ENCODE measurements around the gene IQGAP2. TPM values are rescaled to one million over a fixed set of nuclear protein-coding genes. Genes with fewer than 3 reads are reported as not detected.

Gene IQGAP2
- total RNA-seq, 2 experiments from 2014 or later, result 62.7 to 72.1 TPM

DNA sequence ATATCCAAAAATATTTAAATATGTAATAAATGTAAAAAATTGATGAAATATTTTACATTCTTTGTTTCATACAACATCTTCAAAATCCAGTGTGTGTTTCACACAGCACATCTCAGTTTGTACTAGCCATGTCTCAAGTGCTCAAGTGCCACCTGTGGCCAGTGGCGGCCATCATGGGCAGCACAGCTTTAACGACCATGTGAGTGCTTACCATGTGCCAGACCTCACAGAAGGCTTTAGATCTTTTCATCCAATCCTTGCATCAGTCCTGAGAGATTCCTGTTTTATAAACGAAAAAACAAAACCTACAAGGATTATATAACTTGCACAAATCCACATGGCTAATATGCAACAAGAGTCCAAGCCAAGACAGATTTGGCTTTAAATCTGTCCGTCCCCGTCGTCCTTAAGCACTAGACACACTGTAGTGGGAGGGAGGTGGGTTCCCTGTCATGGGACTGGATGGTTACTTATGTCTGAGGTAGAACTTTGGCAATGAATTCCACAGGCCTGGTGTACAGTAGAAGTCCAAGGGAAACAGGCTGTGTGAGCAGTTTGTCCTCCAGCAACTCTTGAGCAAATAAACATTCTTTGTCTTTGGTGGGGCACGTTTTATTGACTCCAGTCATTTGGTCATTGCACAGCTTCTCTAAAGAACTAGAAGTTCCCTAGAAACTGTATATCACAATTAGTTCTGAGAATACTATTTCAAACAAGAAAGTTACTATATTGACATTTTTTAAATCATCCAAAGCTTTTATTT is 287.8 kb downstream of the IQGAP2 start:
- no peak overlapping the region for H3K27ac Mint-ChIP-seq
- H3K9me3 Mint-ChIP-seq (ENCODE audit: insufficient read depth), result no peaks in the 10 kb centered on the region
- no peak for ATAC-seq
- no peaks in the 10 kb centered on the region for H3K27me3 Mint-ChIP-seq (ENCODE audit: low read depth)
- POLR2A ChIA-PET, result no interaction called here
- H3K4me3 Mint-ChIP-seq, result no peak overlapping the region
- CTCF ChIA-PET, result interaction anchor here (2.6 kb wide), 1 partner anchor 84 kb away, joined by 12 read pairs; no protein-coding TSS in a partner anchor
- DNase-seq, result no peak
- peaks cover 52% of the 10 kb centered on the region for H3K36me3 Mint-ChIP-seq (ENCODE audit: low read depth)
- H3K4me1 Mint-ChIP-seq (ENCODE audit: low read depth), result peaks cover 4% of the 10 kb centered on the region

DNA sequence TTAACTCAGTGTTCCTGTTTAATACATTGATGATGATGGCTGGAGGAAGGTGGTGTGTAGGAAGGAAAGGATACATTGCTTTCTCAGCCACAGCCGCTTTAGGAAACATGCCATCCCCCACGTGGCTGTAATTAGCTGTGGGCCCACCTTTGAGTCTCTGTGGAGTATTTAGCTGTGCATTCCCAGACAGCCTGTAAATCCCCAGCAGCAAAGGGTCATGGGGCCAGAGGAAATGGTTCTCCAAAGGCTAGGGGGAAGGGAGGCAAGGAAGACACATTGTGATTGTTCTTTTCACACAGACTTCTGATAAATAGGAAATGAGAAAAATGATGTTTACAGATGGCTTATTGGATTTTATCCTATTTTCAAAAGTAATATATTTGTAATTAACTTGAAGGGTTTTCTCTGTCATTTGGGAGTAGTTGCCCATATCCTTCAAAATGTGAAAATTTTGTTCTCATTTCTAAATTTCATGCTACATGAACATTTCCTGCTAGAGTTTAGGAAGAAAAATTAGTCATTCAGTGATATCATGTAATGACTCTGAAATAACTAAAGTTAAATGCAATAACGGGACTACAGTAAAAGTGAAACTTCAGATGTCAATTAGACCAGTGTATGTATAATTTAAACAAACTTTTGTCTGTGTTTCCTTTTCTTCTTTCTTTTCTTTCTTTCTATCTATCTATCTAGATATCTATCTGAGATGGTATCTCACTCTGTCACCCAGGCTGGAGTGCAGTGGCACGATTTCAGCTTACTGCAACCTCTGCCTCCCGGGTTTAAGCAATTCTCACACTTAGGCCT is 288.6 kb downstream of the IQGAP2 start:
- ChIA-PET POLR2A (no interaction called here), CTCF (interaction anchor here (0.8 to 2.6 kb wide), 2 partner anchors 14 to 83 kb away, joined by 3 to 12 read pairs; no protein-coding TSS in a partner anchor)
- DNase-seq (no peak), ATAC-seq (no peak)
- peaks cover 53% of the 10 kb centered on the region for H3K36me3 Mint-ChIP-seq (ENCODE audit: low read depth)
- no peaks in the 10 kb centered on the region for H3K9me3 Mint-ChIP-seq (ENCODE audit: insufficient read depth)
- H3K27ac Mint-ChIP-seq, result no peak overlapping the region
- H3K4me3 Mint-ChIP-seq, result no peak overlapping the region
- H3K4me1 Mint-ChIP-seq (ENCODE audit: low read depth), result peaks cover 4% of the 10 kb centered on the region
- H3K27me3 Mint-ChIP-seq (ENCODE audit: low read depth), result no peaks in the 10 kb centered on the region

DNA sequence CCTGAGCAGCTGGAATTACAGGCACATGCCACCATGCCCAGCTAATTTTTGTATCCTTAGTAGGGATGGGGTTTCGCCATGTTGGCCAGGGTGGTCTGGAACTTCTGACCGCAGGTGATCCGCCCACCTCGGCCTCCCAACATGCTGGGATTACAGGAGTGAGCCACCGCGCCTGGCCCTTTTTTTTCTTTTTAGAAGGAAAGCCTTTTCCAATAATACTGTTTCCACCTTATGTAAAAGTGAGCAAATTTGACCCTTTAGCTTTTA is 289.1 kb downstream of the IQGAP2 start:
- Mint-ChIP-seq H3K27ac (no peak overlapping the region), H3K36me3 (ENCODE audit: low read depth) (peaks cover 48% of the 10 kb centered on the region)

DNA sequence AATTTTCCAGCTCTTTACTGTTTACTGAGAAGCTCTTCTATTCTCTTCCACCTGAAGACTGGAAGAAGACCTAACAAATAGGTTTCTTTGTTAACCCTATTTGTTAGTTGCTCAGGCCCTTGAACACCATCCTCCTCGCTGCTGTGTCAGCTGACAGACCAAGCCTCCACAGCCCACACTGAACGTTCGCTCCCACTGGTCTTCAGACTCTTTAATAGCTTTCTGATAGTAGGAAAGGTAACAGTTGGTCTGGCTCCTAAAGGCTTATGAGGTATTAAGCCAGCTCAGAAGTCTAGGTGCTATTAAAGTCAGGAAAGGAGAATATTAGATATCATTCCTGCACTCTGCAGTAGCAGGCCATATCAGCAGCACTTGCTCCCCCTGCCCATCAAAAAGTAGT is 289.6 kb downstream of the IQGAP2 start:
- ChIA-PET CTCF (interaction anchor here (0.8 to 2.6 kb wide), 3 partner anchors 13 to 82 kb away, joined by 3 to 12 read pairs (median 4); no protein-coding TSS in a partner anchor), POLR2A (interaction anchor here (0.7 kb wide), 1 partner anchor 12 kb away, joined by 3 read pairs; no protein-coding TSS in a partner anchor)
- Mint-ChIP-seq H3K9me3 (ENCODE audit: insufficient read depth) (no peaks in the 10 kb centered on the region), H3K27me3 (ENCODE audit: low read depth) (no peaks in the 10 kb centered on the region), H3K27ac (no peak overlapping the region), H3K4me1 (ENCODE audit: low read depth) (peaks cover 4% of the 10 kb centered on the region), H3K4me3 (no peak overlapping the region), H3K36me3 (ENCODE audit: low read depth) (peaks cover 47% of the 10 kb centered on the region)
- ATAC-seq (no peak), DNase-seq (no peak)

More for the DNA sequence above, 289.1 kb downstream of the IQGAP2 start:
- H3K27me3 Mint-ChIP-seq (ENCODE audit: low read depth), result no peaks in the 10 kb centered on the region
- POLR2A ChIA-PET, result no interaction called here
- H3K4me3 Mint-ChIP-seq, result no peak overlapping the region
- H3K4me1 Mint-ChIP-seq (ENCODE audit: low read depth), result peaks cover 4% of the 10 kb centered on the region
- CTCF ChIA-PET, result interaction anchor here (0.8 to 2.6 kb wide), 2 partner anchors 13 to 82 kb away, joined by 3 to 12 read pairs; no protein-coding TSS in a partner anchor
- DNase-seq, result no peak
- no peak for ATAC-seq
- H3K9me3 Mint-ChIP-seq (ENCODE audit: insufficient read depth), result no peaks in the 10 kb centered on the region

DNA sequence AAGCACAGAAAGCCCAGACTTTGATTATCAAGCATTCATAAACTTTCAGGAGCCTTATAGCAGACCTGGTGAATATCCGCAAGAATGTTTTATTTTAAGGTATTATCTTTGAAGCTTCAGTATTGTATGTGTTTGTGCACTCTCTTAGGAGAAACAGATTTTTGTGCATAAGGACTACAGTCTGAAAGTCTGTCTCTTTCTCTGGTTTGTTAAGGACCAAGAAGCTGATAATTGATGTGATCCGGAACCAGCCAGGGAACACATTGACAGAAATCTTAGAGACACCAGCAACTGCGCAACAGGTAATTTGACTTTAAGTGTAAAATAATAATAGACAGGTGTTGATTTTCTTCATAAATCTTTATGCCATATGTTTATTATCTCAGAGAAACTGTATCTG is 290.1 kb downstream of the IQGAP2 start:
- no peak overlapping the region for H3K27ac Mint-ChIP-seq
- CTCF ChIA-PET, result interaction anchor here (1.1 kb wide), 1 partner anchor 81 kb away, joined by 4 read pairs; no protein-coding TSS in a partner anchor

DNA sequence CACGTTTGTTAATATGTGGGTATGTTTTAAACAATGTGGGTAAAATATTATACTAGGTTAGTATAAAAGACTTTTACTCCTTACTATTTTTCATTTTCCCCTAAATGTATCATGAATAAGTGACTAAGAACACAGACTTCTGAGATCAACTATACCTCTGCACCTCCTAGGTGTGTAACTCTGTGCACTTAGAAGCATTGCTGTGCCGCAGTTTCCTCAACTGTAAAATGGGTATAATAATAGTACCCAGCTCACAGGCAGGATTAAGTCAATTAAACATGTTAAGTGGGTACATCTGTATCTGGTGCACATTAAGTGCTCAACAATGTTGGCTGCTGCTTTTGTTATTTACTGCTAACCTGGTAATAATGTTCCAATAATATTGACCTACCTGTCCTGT is 291.2 kb downstream of the IQGAP2 start:
- Mint-ChIP-seq H3K4me1 (ENCODE audit: low read depth) (peaks cover 4% of the 10 kb centered on the region), H3K9me3 (ENCODE audit: insufficient read depth) (no peaks in the 10 kb centered on the region), H3K36me3 (ENCODE audit: low read depth) (peaks cover 48% of the 10 kb centered on the region), H3K4me3 (no peak overlapping the region), H3K27ac (no peak overlapping the region), H3K27me3 (ENCODE audit: low read depth) (no peaks in the 10 kb centered on the region)
- CTCF ChIA-PET, result interaction anchor here (1.2 kb wide), 1 partner anchor 80 kb away, joined by 7 read pairs; no protein-coding TSS in a partner anchor
- POLR2A ChIA-PET, result no interaction called here
- DNase-seq (no peak), ATAC-seq (no peak)

More for the DNA sequence above, 290.1 kb downstream of the IQGAP2 start:
- DNase-seq (no peak), ATAC-seq (no peak)
- no peak overlapping the region for H3K4me3 Mint-ChIP-seq
- no peaks in the 10 kb centered on the region for H3K27me3 Mint-ChIP-seq (ENCODE audit: low read depth)
- H3K4me1 Mint-ChIP-seq (ENCODE audit: low read depth), result peaks cover 4% of the 10 kb centered on the region
- peaks cover 48% of the 10 kb centered on the region for H3K36me3 Mint-ChIP-seq (ENCODE audit: low read depth)
- POLR2A ChIA-PET, result interaction anchor here (0.7 kb wide), 1 partner anchor 12 kb away, joined by 3 read pairs; no protein-coding TSS in a partner anchor
- H3K9me3 Mint-ChIP-seq (ENCODE audit: insufficient read depth), result no peaks in the 10 kb centered on the region

DNA sequence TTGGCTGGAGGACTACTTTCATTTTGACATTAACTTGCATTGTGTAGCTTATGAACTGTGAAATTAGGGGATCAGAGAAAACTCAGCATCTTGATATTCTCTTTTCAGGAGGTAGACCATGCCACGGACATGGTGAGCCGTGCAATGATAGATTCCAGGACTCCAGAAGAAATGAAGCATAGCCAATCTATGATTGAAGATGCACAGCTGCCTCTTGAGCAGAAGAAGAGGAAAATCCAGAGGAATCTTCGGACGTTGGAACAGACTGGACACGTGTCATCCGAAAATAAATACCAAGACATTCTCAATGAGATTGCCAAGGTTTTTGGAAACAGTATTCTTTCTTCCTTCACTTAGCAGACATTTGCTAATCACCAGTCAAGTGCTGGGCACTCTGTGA is 292.3 kb downstream of the IQGAP2 start:
- Mint-ChIP-seq H3K36me3 (ENCODE audit: low read depth) (peaks cover 39% of the 10 kb centered on the region), H3K4me1 (ENCODE audit: low read depth) (peaks cover 4% of the 10 kb centered on the region), H3K4me3 (no peak overlapping the region), H3K27me3 (ENCODE audit: low read depth) (no peaks in the 10 kb centered on the region), H3K9me3 (ENCODE audit: insufficient read depth) (no peaks in the 10 kb centered on the region), H3K27ac (no peak overlapping the region)
- DNase-seq (no peak), ATAC-seq (no peak)
- ChIA-PET CTCF (interaction anchor here (1.2 kb wide), 1 partner anchor 79 kb away, joined by 7 read pairs; no protein-coding TSS in a partner anchor), POLR2A (no interaction called here)

DNA sequence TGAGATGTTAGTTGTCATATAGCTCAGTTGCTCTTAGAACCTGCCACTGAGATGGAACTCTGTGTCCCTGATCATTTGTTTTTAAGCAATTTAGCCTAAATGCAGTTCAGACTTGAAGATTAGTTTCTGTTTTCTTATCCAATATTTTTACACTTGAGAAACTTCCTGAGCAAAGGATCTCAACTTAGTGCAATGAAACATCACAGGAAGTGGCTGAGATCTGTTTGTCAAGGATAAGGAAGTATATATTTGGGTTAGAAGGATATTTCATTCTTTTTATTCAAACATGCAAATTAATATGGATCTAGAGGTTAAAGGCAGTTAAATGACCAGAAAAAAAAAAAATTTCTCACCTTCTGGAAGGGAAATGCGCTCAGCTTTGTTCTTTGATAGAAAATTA is 293.2 kb downstream of the IQGAP2 start:
- ChIA-PET CTCF (interaction anchor here (1.0 kb wide), 1 partner anchor 12 kb away, joined by 3 read pairs; no protein-coding TSS in a partner anchor), POLR2A (no interaction called here)
- ATAC-seq (no peak), DNase-seq (no peak)
- Mint-ChIP-seq H3K4me1 (ENCODE audit: low read depth) (peaks cover 4% of the 10 kb centered on the region), H3K4me3 (no peak overlapping the region), H3K27ac (no peak overlapping the region), H3K27me3 (ENCODE audit: low read depth) (no peaks in the 10 kb centered on the region), H3K36me3 (ENCODE audit: low read depth) (peaks cover 45% of the 10 kb centered on the region), H3K9me3 (ENCODE audit: insufficient read depth) (no peaks in the 10 kb centered on the region)

DNA sequence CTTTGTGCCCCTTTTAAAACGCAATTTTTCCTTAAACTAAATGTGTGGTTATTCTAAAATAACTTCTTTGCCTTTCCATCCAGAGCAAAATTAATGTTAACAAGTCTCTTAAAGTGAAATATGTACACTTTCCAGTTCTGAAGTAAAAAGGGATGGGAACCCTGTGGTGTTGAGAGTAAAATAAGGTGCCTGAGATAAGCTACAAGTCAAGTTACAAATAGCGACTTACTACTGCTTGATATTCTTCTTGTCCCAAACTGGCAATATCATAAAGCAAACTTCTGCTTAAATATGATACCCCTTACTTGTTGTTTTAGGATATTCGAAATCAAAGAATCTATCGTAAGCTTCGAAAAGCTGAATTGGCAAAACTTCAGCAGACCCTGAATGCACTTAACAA is 294.6 kb downstream of the IQGAP2 start:
- H3K4me3 Mint-ChIP-seq, result no peak overlapping the region
- DNase-seq (no peak), ATAC-seq (no peak)
- no peaks in the 10 kb centered on the region for H3K27me3 Mint-ChIP-seq (ENCODE audit: low read depth)
- ChIA-PET CTCF (interaction anchor here (1.0 kb wide), 1 partner anchor 77 kb away, joined by 3 read pairs; no protein-coding TSS in a partner anchor), POLR2A (no interaction called here)
- no peaks in the 10 kb centered on the region for H3K4me1 Mint-ChIP-seq (ENCODE audit: low read depth)
- H3K9me3 Mint-ChIP-seq (ENCODE audit: insufficient read depth), result no peaks in the 10 kb centered on the region
- no peak overlapping the region for H3K27ac Mint-ChIP-seq
- H3K36me3 Mint-ChIP-seq (ENCODE audit: low read depth), result peaks cover 49% of the 10 kb centered on the region

DNA sequence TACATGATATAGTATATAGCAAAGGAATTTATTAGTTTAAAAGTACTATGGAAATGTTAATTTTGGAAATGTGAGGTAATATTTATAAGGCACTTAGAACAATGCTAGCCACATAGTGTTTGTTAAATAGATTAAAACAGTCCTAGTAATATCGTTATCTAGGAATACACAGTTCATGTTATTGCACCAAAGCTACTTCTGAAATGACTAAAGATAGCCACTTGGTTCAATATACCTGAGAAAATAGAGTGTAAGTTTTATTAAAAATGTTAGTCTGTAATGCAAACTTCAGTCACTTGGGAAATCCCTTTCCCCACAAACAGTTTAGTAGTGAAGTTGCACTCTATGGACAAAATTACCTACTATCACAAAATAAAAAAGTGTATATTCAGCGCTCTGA is 297.5 kb downstream of the IQGAP2 start:
- ChIA-PET POLR2A (no interaction called here), CTCF (no interaction called here)
- no peaks in the 10 kb centered on the region for H3K9me3 Mint-ChIP-seq (ENCODE audit: insufficient read depth)
- H3K27ac Mint-ChIP-seq, result no peak overlapping the region
- no peaks in the 10 kb centered on the region for H3K27me3 Mint-ChIP-seq (ENCODE audit: low read depth)
- H3K4me3 Mint-ChIP-seq, result no peak overlapping the region
- no peak for ATAC-seq
- no peak for DNase-seq
- peaks cover 3% of the 10 kb centered on the region for H3K4me1 Mint-ChIP-seq (ENCODE audit: low read depth)
- H3K36me3 Mint-ChIP-seq (ENCODE audit: low read depth), result peaks cover 43% of the 10 kb centered on the region

DNA sequence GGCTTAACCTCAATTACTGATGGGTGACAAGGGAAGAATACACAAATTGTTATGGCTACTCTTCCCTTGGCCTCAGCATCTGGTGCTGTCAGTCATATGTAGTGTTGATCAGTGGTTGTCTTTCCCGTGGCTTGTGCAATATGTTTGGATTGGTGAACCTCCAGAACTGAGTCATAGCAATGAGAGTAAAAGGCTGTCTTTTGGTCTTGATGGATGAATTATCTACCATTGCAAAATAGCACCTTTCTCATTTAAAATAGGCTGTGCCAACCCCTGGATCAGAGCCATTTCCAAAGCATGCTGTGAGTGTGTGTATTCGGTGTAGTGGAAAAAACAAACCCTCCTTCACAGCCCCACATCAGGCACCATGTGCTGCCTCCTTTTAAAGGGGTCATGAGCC is 298.2 kb downstream of the IQGAP2 start:
- no peaks in the 10 kb centered on the region for H3K9me3 Mint-ChIP-seq (ENCODE audit: insufficient read depth)
- no peak overlapping the region for H3K27ac Mint-ChIP-seq
- peaks cover 6% of the 10 kb centered on the region for H3K4me1 Mint-ChIP-seq (ENCODE audit: low read depth)
- H3K27me3 Mint-ChIP-seq (ENCODE audit: low read depth), result no peaks in the 10 kb centered on the region
- ChIA-PET CTCF (no interaction called here), POLR2A (no interaction called here)
- H3K36me3 Mint-ChIP-seq (ENCODE audit: low read depth), result peaks cover 39% of the 10 kb centered on the region
- ATAC-seq (no peak), DNase-seq (no peak)
- H3K4me3 Mint-ChIP-seq, result no peak overlapping the region

DNA sequence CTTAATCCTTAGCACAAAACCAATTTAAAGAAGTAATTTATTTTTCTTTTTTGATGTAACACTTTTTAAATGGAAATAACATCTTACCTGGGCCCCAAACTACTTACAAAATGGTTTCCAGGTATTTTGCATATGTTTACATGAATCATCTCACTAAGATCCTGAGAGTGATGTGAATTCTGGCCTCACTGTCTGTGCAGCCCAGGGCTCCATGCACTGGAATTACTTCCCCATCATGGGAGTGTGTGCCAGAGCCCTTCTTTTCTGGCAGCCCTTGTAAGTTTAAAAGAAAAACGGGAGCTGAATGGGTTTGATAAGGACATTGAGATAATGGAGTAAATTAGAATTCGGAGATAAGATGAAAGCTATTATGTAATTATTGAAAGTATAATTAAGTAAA is 300.6 kb downstream of the IQGAP2 start:
- Mint-ChIP-seq H3K4me1 (ENCODE audit: low read depth) (peaks cover 6% of the 10 kb centered on the region), H3K36me3 (ENCODE audit: low read depth) (peaks cover 40% of the 10 kb centered on the region), H3K4me3 (no peak overlapping the region), H3K9me3 (ENCODE audit: insufficient read depth) (no peaks in the 10 kb centered on the region), H3K27ac (no peak overlapping the region), H3K27me3 (ENCODE audit: low read depth) (no peaks in the 10 kb centered on the region)
- ChIA-PET POLR2A (no interaction called here), CTCF (interaction anchor here (0.9 to 4.4 kb wide), 3 partner anchors 11 to 70 kb away, joined by 3 to 29 read pairs (median 3); no protein-coding TSS in a partner anchor)
- DNase-seq, result no peak
- ATAC-seq, result no peak

Measured in activated CD8-positive, alpha-beta T cell treated with anti-CD3 and anti-CD28 coated beads, Interleukin-2, amount 10 ng/mL, durations not matched to agents 7 days and 5 days (primary cell).